Activated naive CD4-positive, alpha-beta T cell treated with anti-CD3 and anti-CD28 coated beads, Interleukin-2, amount 10 ng/mL, durations not matched to agents 7 days and 5 days (primary cell): Measurements from ENCODE around the gene GSTA4.
A peak's percentile ranks its signal among the peaks of the same experiment; 100 is the strongest.
"Not testable (repeated sequence)": the region's sequence is repeated elsewhere in the genome, so short reads cannot be mapped to it uniquely, and the experiment has no call there.

ENCODE experiments used
- CTCF ChIA-PET: fragments of 350-600 bp; sonication (Branson Sonifier 250); formaldehyde crosslinking; loops from one replicate; lab custom pipeline; 2021; ENCODE audit warnings: antibody characterized with exemption; lab: Charles Lee
- DNase-seq: peaks from one replicate; pipeline ENCODE4 v3.0.0-alpha.2; 2020
- H3K27ac Mint-ChIP-seq: one replicate; pipeline ENCODE4 v1.8.0; 2021; ENCODE audit warnings: mild to moderate bottlenecking, moderate library complexity, mixed read lengths
- H3K27me3 Mint-ChIP-seq: one replicate; pipeline ENCODE4 v1.8.0; 2021; ENCODE audit warnings: mild to moderate bottlenecking, mixed read lengths
- H3K36me3 Mint-ChIP-seq: one replicate; pipeline ENCODE4 v1.8.0; 2021; ENCODE audit warnings: mixed read lengths
- H3K4me1 Mint-ChIP-seq: one replicate; pipeline ENCODE4 v1.8.0; 2021; ENCODE audit warnings: mixed read lengths
- H3K4me3 Mint-ChIP-seq: one replicate; pipeline ENCODE4 v1.8.0; 2021; ENCODE audit warnings: mild to moderate bottlenecking, moderate library complexity, mixed read lengths
- H3K9me3 Mint-ChIP-seq: one replicate; pipeline ENCODE4 v1.8.0; 2021; ENCODE audit warnings: mixed read lengths

The GSTA4 gene, protein sequence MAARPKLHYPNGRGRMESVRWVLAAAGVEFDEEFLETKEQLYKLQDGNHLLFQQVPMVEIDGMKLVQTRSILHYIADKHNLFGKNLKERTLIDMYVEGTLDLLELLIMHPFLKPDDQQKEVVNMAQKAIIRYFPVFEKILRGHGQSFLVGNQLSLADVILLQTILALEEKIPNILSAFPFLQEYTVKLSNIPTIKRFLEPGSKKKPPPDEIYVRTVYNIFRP

GRCh38 chr6:52995089-52995912, at the start of gene GSTA4:
Gene GSTA4, minus strand, starts transcription at chr6:52995284. Its CDS starts 1,041 bp downstream, at chr6:52994243.
- DNase-seq: peak; percentile 94
- Mint-ChIP-seq H3K4me1 (peaks cover 38% of the 10 kb centered on the region), H3K27me3 (peaks cover 33% of the 10 kb centered on the region), H3K36me3 (peaks cover 11% of the 10 kb centered on the region), H3K4me3 (peak within 1 kb of the TSS; percentile 85), H3K27ac (peak within 1 kb of the TSS; percentile 99)
- not testable (repeated sequence) for H3K9me3 Mint-ChIP-seq
- CTCF ChIA-PET: interaction anchor here (0.8 to 1.3 kb wide), 6 partner anchors 9 to 87 kb away, joined by 3 to 5 read pairs (median 4); partner anchors contain the start of gene FBXO9

GRCh38 chr6:53044572-53044971, 49.5 kb upstream of the GSTA4 start:
- H3K27ac Mint-ChIP-seq: no peak overlapping the region
- CTCF ChIA-PET: no interaction called here
- H3K4me1 Mint-ChIP-seq: peaks cover 23% of the 10 kb centered on the region
- no peak for DNase-seq
- no peaks in the 10 kb centered on the region for H3K27me3 Mint-ChIP-seq
- no peak overlapping the region for H3K4me3 Mint-ChIP-seq
- H3K9me3 Mint-ChIP-seq: no peaks in the 10 kb centered on the region
- peaks cover 16% of the 10 kb centered on the region for H3K36me3 Mint-ChIP-seq

- Mint-ChIP-seq H3K27me3 (no peaks in the 10 kb centered on the region), H3K9me3 (no peaks in the 10 kb centered on the region), H3K36me3 (peaks cover 21% of the 10 kb centered on the region), H3K4me1 (peaks cover 19% of the 10 kb centered on the region), H3K27ac (no peak overlapping the region), H3K4me3 (no peak overlapping the region)
- CTCF ChIA-PET: no interaction called here
- no peak for DNase-seq
These were observed 49.0 kb upstream of the GSTA4 start for GRCh38 chr6:53044071-53044470.

DNA sequence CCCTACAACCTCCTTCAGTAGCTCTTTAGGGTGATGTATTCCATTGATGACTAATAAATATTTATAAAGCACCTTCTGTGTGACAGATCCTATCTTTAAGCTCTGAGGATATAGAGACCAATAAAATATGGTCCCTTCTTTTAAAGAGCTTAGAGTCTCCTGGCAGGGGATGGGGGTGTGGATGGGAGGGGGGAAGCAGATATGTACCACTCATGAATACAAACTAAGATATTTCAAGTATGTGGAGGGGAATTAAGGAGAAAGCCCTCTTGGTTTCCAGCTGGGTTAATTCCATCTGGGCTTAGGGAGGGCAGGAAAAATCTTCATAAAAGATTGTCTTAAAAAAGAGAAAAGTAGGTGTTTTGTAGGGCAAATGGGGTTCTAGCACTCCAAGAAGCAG, 48.5 kb upstream of the GSTA4 start:
- Mint-ChIP-seq H3K9me3 (no peaks in the 10 kb centered on the region), H3K36me3 (peaks cover 23% of the 10 kb centered on the region), H3K27me3 (no peaks in the 10 kb centered on the region), H3K4me1 (peaks cover 14% of the 10 kb centered on the region), H3K27ac (no peak overlapping the region), H3K4me3 (no peak overlapping the region)
- no peak for DNase-seq
- CTCF ChIA-PET: no interaction called here

DNA sequence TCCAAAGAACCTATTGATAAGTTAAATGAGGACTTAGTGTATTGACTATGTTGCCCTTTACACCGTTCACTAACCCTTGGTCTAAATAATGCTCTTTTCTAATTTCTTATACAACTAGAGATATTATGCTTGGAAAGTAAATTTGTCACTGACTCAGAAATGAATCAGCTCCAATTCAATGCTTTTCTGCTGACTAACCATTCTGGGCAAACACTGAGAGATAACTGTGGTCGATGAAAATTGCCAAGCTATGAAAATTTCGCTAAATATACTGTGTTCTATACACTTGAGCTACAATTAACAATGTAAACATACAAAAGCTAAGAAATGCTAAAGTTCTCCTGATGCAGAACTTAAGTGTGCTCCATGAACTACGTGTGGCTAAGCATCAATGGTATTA, 47.0 kb upstream of the GSTA4 start:
- DNase-seq: no peak

GRCh38 chr6:53041356-53041755, 46.3 kb upstream of the GSTA4 start:
- peaks cover 27% of the 10 kb centered on the region for H3K36me3 Mint-ChIP-seq

More for the DNA sequence above, 47.0 kb upstream of the GSTA4 start:
- H3K4me1 Mint-ChIP-seq: peaks cover 2% of the 10 kb centered on the region
- H3K27me3 Mint-ChIP-seq: no peaks in the 10 kb centered on the region
- H3K36me3 Mint-ChIP-seq: peaks cover 24% of the 10 kb centered on the region
- H3K27ac Mint-ChIP-seq: no peak overlapping the region
- CTCF ChIA-PET: no interaction called here
- H3K9me3 Mint-ChIP-seq: no peaks in the 10 kb centered on the region
- no peak overlapping the region for H3K4me3 Mint-ChIP-seq

DNA sequence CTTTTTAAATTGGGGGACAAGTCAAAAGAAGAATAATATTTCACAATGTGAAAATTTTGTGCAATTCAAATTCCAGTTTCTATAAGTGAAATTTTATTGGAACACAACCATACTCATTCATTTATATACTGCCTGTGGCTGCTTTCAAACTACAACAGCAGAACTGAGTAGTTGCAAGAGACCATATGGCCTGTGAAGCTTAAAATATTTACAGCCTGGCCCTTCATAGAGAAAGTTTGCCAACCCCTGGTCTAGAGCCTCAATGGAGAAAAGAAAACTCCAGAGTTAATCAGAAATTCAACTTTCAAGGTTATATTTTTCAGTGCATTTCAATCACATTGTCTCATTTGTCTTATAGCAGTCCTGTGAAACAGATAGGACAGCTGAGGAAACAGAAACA, 43.5 kb upstream of the GSTA4 start:
- Mint-ChIP-seq H3K9me3 (no peaks in the 10 kb centered on the region), H3K4me1 (no peaks in the 10 kb centered on the region), H3K27me3 (no peaks in the 10 kb centered on the region), H3K36me3 (peaks cover 27% of the 10 kb centered on the region), H3K4me3 (no peak overlapping the region), H3K27ac (no peak overlapping the region)
- CTCF ChIA-PET: no interaction called here
- DNase-seq: no peak

More at GRCh38 chr6:53041356-53041755, 46.3 kb upstream of the GSTA4 start:
- Mint-ChIP-seq H3K27ac (no peak overlapping the region), H3K4me3 (no peak overlapping the region), H3K4me1 (no peaks in the 10 kb centered on the region), H3K9me3 (no peaks in the 10 kb centered on the region), H3K27me3 (no peaks in the 10 kb centered on the region)
- no peak for DNase-seq
- CTCF ChIA-PET: no interaction called here

- Mint-ChIP-seq H3K36me3 (peaks cover 27% of the 10 kb centered on the region), H3K9me3 (no peaks in the 10 kb centered on the region), H3K27me3 (no peaks in the 10 kb centered on the region), H3K4me1 (no peaks in the 10 kb centered on the region), H3K4me3 (no peak overlapping the region), H3K27ac (no peak overlapping the region)
- CTCF ChIA-PET: no interaction called here
- DNase-seq: no peak
These were observed 43.1 kb upstream of the GSTA4 start for GRCh38 chr6:53038141-53038540.

- no peak for DNase-seq
- Mint-ChIP-seq H3K4me1 (no peaks in the 10 kb centered on the region), H3K36me3 (peaks cover 21% of the 10 kb centered on the region), H3K4me3 (no peak overlapping the region), H3K27ac (no peak overlapping the region), H3K9me3 (no peaks in the 10 kb centered on the region), H3K27me3 (no peaks in the 10 kb centered on the region)
- CTCF ChIA-PET: no interaction called here
These were observed 40.6 kb upstream of the GSTA4 start for GRCh38 chr6:53035549-53036213.

DNA sequence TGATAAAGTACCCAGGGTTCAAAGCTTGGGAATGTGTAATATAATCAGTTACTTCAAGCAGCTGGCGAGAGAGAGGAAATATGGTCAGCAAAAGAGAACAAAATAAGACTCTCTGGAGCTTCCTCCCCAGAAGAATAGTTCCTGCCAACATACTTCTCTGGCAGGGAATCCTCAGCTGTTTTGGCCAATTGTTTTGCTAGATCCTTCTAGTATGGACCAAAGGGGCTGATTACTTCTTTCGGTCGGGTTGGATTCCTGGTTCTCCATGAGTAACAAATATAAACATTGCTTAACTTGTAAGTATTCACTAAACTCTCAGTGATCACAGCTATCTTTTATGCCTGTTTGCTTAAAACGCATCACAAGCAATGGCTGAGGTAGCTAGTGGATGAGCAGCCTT, 38.7 kb upstream of the GSTA4 start:
- no peaks in the 10 kb centered on the region for H3K27me3 Mint-ChIP-seq
- H3K4me3 Mint-ChIP-seq: no peak overlapping the region
- peaks cover 11% of the 10 kb centered on the region for H3K36me3 Mint-ChIP-seq
- H3K4me1 Mint-ChIP-seq: no peaks in the 10 kb centered on the region
- CTCF ChIA-PET: no interaction called here
- no peak for DNase-seq
- no peaks in the 10 kb centered on the region for H3K9me3 Mint-ChIP-seq
- no peak overlapping the region for H3K27ac Mint-ChIP-seq

GRCh38 chr6:53032849-53033248, 37.8 kb upstream of the GSTA4 start:
- Mint-ChIP-seq H3K27ac (no peak overlapping the region), H3K9me3 (no peaks in the 10 kb centered on the region), H3K27me3 (no peaks in the 10 kb centered on the region), H3K4me1 (no peaks in the 10 kb centered on the region), H3K4me3 (no peak overlapping the region), H3K36me3 (peaks cover 13% of the 10 kb centered on the region)
- no peak for DNase-seq
- CTCF ChIA-PET: no interaction called here

GRCh38 chr6:53031281-53031680, 36.2 kb upstream of the GSTA4 start:
- DNase-seq: no peak
- CTCF ChIA-PET: interaction anchor here (0.6 kb wide), 1 partner anchor 1750 kb away, joined by 3 read pairs; no protein-coding TSS in a partner anchor
- Mint-ChIP-seq H3K4me1 (no peaks in the 10 kb centered on the region), H3K9me3 (no peaks in the 10 kb centered on the region), H3K4me3 (no peak overlapping the region), H3K27ac (no peak overlapping the region), H3K27me3 (no peaks in the 10 kb centered on the region), H3K36me3 (peaks cover 13% of the 10 kb centered on the region)

DNA sequence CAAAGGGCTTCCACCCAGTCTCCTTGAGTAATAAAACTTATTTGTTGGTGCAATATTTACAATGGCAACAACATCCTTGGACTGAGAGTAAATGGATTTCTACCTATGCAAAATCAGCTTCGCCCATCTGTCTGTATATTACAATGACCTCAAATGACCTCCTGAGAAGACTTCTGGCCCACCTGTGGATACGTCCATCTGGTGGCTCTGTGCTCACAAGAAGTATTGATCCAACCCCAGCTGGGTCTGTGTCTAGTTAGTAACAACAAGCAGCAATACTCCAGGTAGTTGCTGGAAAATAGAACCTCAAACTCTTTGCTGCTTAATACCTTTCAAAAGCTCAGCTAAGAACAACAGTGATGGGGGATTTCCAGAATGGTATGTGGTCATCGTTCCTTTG, 34.7 kb upstream of the GSTA4 start:
- H3K36me3 Mint-ChIP-seq: peaks cover 13% of the 10 kb centered on the region
- H3K27ac Mint-ChIP-seq: no peak overlapping the region
- no peaks in the 10 kb centered on the region for H3K4me1 Mint-ChIP-seq
- no peaks in the 10 kb centered on the region for H3K27me3 Mint-ChIP-seq
- no peak overlapping the region for H3K4me3 Mint-ChIP-seq
- H3K9me3 Mint-ChIP-seq: no peaks in the 10 kb centered on the region
- DNase-seq: no peak
- CTCF ChIA-PET: no interaction called here

GRCh38 chr6:53029257-53029656, 34.2 kb upstream of the GSTA4 start:
- peaks cover 13% of the 10 kb centered on the region for H3K36me3 Mint-ChIP-seq
- no peaks in the 10 kb centered on the region for H3K27me3 Mint-ChIP-seq
- H3K4me3 Mint-ChIP-seq: no peak overlapping the region
- H3K27ac Mint-ChIP-seq: no peak overlapping the region
- no peaks in the 10 kb centered on the region for H3K4me1 Mint-ChIP-seq
- CTCF ChIA-PET: no interaction called here
- DNase-seq: no peak
- no peaks in the 10 kb centered on the region for H3K9me3 Mint-ChIP-seq
